ENCODE results near the gene BICRAL. TPM values are rescaled to one million over a fixed set of nuclear protein-coding genes. Genes with fewer than 3 reads are reported as not detected.
"Not testable (repeated sequence)": the region's sequence is repeated elsewhere in the genome, so short reads cannot be mapped to it uniquely, and the experiment has no call there.

BICRAL gene
- total and polyA plus RNA-seq, 2 donors from 2014 or later = 2.7 to 20.9 TPM

DNA sequence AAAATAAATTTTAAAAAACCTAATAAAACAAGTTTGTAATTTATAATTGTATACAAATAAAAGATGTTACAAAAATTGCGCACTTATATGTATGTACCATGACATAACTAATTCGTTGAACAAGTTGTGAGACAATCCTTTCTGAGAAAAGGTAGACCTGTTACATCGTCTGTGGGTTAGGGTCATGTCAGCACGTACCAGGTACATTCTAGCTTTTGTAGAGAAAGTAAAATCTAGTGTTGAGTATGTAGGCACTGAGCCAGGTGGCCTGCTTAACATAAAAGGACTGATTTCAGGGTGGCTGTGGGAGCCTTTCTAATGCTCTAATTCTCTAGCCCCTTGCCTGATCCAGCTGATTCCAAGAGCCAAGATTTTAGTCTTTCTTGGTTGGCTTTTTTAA is 108.0 kb downstream of the BICRAL start:
- H3K4me1 ChIP-seq (ENCODE audit: control insufficient read depth in 2 of 3, insufficient read depth in 2 of 3, low read depth in 1 of 3, low read length in 3 of 3) = peaks cover 0 to 7% (median 0%) of the 10 kb centered on the region in 3 donors
- TF ChIP-seq, protein P1, sequence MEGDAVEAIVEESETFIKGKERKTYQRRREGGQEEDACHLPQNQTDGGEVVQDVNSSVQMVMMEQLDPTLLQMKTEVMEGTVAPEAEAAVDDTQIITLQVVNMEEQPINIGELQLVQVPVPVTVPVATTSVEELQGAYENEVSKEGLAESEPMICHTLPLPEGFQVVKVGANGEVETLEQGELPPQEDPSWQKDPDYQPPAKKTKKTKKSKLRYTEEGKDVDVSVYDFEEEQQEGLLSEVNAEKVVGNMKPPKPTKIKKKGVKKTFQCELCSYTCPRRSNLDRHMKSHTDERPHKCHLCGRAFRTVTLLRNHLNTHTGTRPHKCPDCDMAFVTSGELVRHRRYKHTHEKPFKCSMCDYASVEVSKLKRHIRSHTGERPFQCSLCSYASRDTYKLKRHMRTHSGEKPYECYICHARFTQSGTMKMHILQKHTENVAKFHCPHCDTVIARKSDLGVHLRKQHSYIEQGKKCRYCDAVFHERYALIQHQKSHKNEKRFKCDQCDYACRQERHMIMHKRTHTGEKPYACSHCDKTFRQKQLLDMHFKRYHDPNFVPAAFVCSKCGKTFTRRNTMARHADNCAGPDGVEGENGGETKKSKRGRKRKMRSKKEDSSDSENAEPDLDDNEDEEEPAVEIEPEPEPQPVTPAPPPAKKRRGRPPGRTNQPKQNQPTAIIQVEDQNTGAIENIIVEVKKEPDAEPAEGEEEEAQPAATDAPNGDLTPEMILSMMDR (IDR thresholded peaks at IDR 0.05; ENCODE audit: borderline replicate concordance, extremely low read depth, insufficient read depth) = no peak
- peaks cover 5 to 8% (median 7%) of the 10 kb centered on the region in 3 donors for H3K36me3 ChIP-seq (ENCODE audit: control insufficient read depth in 2 of 3, insufficient read depth in 3 of 3, low read length in 3 of 3)
- H3K27me3 ChIP-seq (ENCODE audit: control insufficient read depth, insufficient read depth, low read length) = no peaks in the 10 kb centered on the region
- no peaks in the 10 kb centered on the region for H3K9me3 ChIP-seq (ENCODE audit: control insufficient read depth in 2 of 3, insufficient read depth in 1 of 3, low read length in 3 of 3)
- DNase-seq = peak in 1 of 5 donors; percentile 7
- intact Hi-C loops (cut with DNase I) = no loop called here
- no peak overlapping the region for H3K27ac ChIP-seq (ENCODE audit: low read depth in 2 of 2, low read length in 2 of 2)
- H3K4me3 ChIP-seq (ENCODE audit: low read length in 3 of 3) = peak overlapping the region; percentile 78 to 82 (median 78)
- H3K9ac ChIP-seq (ENCODE audit: low read length in 3 of 3) = peak overlapping the region; percentile 39 to 81 (median 74)
- FAIRE-seq = no peak

DNA sequence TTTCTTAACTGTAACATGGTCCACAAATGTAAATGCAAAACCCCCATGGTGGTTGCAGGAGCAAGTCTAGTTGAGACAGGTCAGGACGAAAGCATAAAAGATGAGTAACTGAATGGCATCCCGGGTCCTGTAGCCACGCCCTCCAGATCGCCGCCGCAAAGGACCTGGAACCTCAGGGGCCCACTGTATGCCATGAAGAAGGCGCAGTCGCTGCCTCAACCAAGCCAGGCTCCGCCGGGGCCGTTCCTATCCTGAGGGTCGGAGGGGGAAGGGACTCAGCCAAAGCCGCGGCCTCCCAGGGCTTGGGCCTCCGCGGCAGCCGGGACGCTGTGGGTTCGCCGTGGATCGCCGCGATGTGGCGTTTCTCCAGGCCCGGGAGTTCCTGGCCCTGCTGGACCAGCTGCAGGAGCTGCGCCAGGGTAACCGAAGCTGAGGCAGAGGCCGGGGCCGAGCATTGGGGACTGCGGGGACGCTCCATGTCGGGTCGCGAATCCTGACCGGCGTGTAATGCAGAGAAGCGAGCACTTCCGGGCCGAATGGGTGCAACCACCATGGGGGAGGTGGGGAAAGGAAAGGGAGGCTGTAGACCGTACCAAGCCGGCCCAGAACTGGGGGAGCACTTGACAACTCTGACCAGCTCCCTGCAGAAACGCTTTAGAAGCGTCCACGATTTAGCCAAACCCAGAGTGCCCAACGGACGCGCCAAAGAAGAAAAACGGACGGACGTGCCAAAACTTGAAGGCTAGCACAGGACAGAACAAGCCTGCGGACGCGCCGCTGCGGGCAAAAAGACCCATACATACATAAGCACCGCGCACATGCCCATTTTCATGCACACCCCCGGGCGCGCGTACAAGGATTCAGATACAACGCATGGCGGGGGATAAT is 108.7 kb downstream of the BICRAL start:
- H3K9ac ChIP-seq (ENCODE audit: low read length in 3 of 3) = peak overlapping the region; percentile 74 to 81 (median 81)
- FAIRE-seq (no peak), DNase-seq (peak; percentile 95 to 98 (median 96))
- peak overlapping the region; percentile 65 to 84 for H3K27ac ChIP-seq (ENCODE audit: low read depth in 2 of 2, low read length in 2 of 2)
- H3K4me1 ChIP-seq (ENCODE audit: control insufficient read depth in 2 of 3, insufficient read depth in 2 of 3, low read depth in 1 of 3, low read length in 3 of 3) = peaks cover 0 to 7% (median 0%) of the 10 kb centered on the region in 3 donors
- intact Hi-C loops (cut with DNase I) = no loop called here
- H3K9me3 ChIP-seq (ENCODE audit: control insufficient read depth in 2 of 3, insufficient read depth in 1 of 3, low read length in 3 of 3) = no peaks in the 10 kb centered on the region
- peaks cover 2 to 5% (median 3%) of the 10 kb centered on the region in 3 donors for H3K36me3 ChIP-seq (ENCODE audit: control insufficient read depth in 2 of 3, insufficient read depth in 3 of 3, low read length in 3 of 3)
- H3K4me3 ChIP-seq (ENCODE audit: low read length in 3 of 3) = peak overlapping the region; percentile 78 to 82 (median 78)
- TF ChIP-seq, protein P1 (IDR thresholded peaks at IDR 0.05; ENCODE audit: borderline replicate concordance, extremely low read depth, insufficient read depth) = no peak
- no peaks in the 10 kb centered on the region for H3K27me3 ChIP-seq (ENCODE audit: control insufficient read depth, insufficient read depth, low read length)

DNA sequence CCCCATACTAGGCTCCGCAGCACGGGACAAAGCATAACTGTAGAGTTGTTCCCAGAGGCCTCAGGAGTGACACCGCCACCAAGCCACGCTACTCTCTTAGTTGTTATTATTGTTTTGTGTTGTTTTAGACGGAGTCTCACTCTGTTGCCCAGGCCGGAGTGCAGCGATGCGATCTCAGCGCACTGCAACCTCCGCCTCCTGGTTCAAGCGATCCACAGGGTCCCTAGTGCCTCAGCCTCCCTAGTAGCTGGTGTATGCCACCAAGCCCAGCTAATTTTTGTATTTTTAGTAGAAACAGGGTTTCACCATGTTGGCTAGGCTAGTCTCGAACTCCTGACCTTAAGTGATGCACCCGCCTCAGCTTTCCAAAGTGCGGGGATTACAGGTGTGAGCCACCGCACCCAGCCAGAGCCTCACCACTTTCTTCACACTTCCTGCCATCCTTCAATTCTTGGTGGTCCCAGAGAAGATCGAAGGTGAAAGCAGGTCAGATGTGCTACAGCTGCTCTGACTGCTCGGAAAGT is 109.4 kb downstream of the BICRAL start:
- FAIRE-seq (no peak), DNase-seq (no peak)
- peak overlapping the region in 1 of 2 donors; percentile 28 for H3K27ac ChIP-seq (ENCODE audit: low read depth in 2 of 2, low read length in 2 of 2)
- intact Hi-C loops (cut with DNase I) = no loop called here
- peak overlapping the region; percentile 54 to 81 (median 74) for H3K9ac ChIP-seq (ENCODE audit: low read length in 3 of 3)
- H3K27me3 ChIP-seq (ENCODE audit: control insufficient read depth, insufficient read depth, low read length) = no peaks in the 10 kb centered on the region
- H3K9me3 ChIP-seq (ENCODE audit: control insufficient read depth in 2 of 3, insufficient read depth in 1 of 3, low read length in 3 of 3) = no peaks in the 10 kb centered on the region
- H3K36me3 ChIP-seq (ENCODE audit: control insufficient read depth in 2 of 3, insufficient read depth in 3 of 3, low read length in 3 of 3) = no peaks in the 10 kb centered on the region
- peak overlapping the region; percentile 78 to 82 (median 78) for H3K4me3 ChIP-seq (ENCODE audit: low read length in 3 of 3)
- TF ChIP-seq, protein P1 (IDR thresholded peaks at IDR 0.05; ENCODE audit: borderline replicate concordance, extremely low read depth, insufficient read depth) = no peak
- peaks cover 0 to 7% (median 0%) of the 10 kb centered on the region in 3 donors for H3K4me1 ChIP-seq (ENCODE audit: control insufficient read depth in 2 of 3, insufficient read depth in 2 of 3, low read depth in 1 of 3, low read length in 3 of 3)

DNA sequence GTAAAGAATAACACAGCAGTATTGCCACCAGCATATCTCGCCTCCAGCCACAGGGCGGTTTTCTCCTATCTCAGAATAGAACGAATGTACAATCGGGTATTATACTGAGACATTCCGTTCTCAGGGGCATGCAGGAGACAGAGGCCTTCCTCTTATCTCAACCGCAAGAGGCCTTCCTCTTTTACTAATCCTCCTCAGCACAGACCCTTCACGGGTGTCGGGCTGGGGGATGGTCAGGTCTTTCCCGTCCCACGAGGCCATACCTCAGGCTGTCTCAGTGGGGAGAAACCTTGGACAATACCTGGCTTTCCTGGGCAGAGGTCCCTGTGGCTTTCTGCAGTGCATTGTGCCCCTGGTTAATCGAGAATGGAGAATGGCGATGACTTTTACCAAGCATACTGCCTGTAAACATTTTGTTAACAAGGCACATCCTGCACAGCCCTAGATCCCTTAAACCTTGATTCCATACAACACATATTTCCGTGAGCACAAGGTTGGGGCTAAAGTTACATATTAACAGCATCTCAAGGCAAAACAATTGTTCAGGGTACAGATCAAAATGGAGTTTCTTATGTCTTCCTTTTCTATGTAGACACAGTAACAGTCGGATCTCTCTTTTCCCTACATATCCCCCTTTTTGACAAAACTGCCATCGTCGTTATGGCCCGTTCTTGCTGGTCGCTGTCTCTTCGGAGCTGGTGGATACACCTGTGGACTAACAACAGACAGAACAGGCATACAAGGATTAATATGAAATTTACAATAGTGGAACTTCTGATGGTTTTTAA is 112.4 kb downstream of the BICRAL start:
- not testable (repeated sequence) for FAIRE-seq; H3K4me3 ChIP-seq (ENCODE audit: low read length in 3 of 3)

More for the DNA sequence above, 112.4 kb downstream of the BICRAL start:
- H3K27ac ChIP-seq (ENCODE audit: low read depth in 2 of 2, low read length in 2 of 2); H3K9ac ChIP-seq (ENCODE audit: low read length in 3 of 3); H3K36me3 ChIP-seq (ENCODE audit: control insufficient read depth in 2 of 3, insufficient read depth in 3 of 3, low read length in 3 of 3); DNase-seq; H3K9me3 ChIP-seq (ENCODE audit: control insufficient read depth in 2 of 3, insufficient read depth in 1 of 3, low read length in 3 of 3); H3K4me1 ChIP-seq (ENCODE audit: control insufficient read depth in 2 of 3, insufficient read depth in 2 of 3, low read depth in 1 of 3, low read length in 3 of 3); intact Hi-C loops (cut with DNase I); H3K27me3 ChIP-seq (ENCODE audit: control insufficient read depth, insufficient read depth, low read length): not testable (repeated sequence)

Data from kidney (tissue), 14 donors.